Lung (tissue), 12 donors: ENCODE results near the gene RING1. TPM values are rescaled to one million over a fixed set of nuclear protein-coding genes. Genes with fewer than 3 reads are reported as not detected.

ENCODE experiments used
- ATAC-seq: fragments of 200-7000 bp; cut with Tn5 transposase; one replicate; pipeline ENCODE4 v1.9.1; 2020; ENCODE audit warnings: moderate number of reproducible peaks; ENCODE audit not compliant: insufficient read depth, low FRiP score
- DNase-seq, 3 donors: peaks; one replicate each; pipeline ENCODE4 v3.0.0-alpha.2; 2013 to 2017
- H3K27ac ChIP-seq, 2 donors: one replicate each; pipeline ENCODE4 v1.5.1; 2013; ENCODE audit warnings: mild to moderate bottlenecking in 2 of 2, moderate library complexity in 2 of 2, control low read depth in 1 of 2, inconsistent platforms in 1 of 2, low read depth in 1 of 2, low read length in 1 of 2
- H3K27me3 ChIP-seq, 3 donors: one replicate each; pipeline ENCODE4 v1.5.1; 2013; ENCODE audit warnings: low read length in 2 of 3; ENCODE audit not compliant: control insufficient read depth in 3 of 3, insufficient read depth in 3 of 3
- H3K36me3 ChIP-seq, 4 donors: one replicate each; pipeline ENCODE4 v1.5.1; 2013; ENCODE audit warnings: low read length in 4 of 4, mild to moderate bottlenecking in 1 of 4, moderate library complexity in 1 of 4; ENCODE audit not compliant: control insufficient read depth in 4 of 4, insufficient read depth in 4 of 4
- H3K4me1 ChIP-seq, 5 donors: one replicate each; pipeline ENCODE4 v1.5.1; 2013; ENCODE audit warnings: low read length in 5 of 5, mild to moderate bottlenecking in 2 of 5, moderate library complexity in 1 of 5; ENCODE audit not compliant: control insufficient read depth in 5 of 5, insufficient read depth in 5 of 5
- H3K4me3 ChIP-seq: one replicate; pipeline ENCODE4 v1.5.1; 2013; ENCODE audit warnings: mild to moderate bottlenecking, control low read depth, moderate library complexity
- H3K9ac ChIP-seq, 2 donors: one replicate each; pipeline ENCODE4 v1.5.1; 2013; ENCODE audit warnings: low read length in 2 of 2, control low read depth in 1 of 2; ENCODE audit not compliant: insufficient read depth in 1 of 2
- H3K9me3 ChIP-seq, 4 donors: one replicate each; pipeline ENCODE4 v1.5.1; 2013; ENCODE audit warnings: low read length in 3 of 4, mild to moderate bottlenecking in 1 of 4, moderate library complexity in 1 of 4; ENCODE audit not compliant: control insufficient read depth in 4 of 4, insufficient read depth in 3 of 4
- whole genome bisulfite sequencing, 2 donors: extraction: QIAGEN DNeasy Blood & Tissue Kit; methylation state at CpG; one replicate each; pipeline ENCODE4 v1.1.7; 2013; 5-methylcytosine and 5-hydroxymethylcytosine counted together
- polyA plus RNA-seq, 2 donors: library from polyadenylated mRNA; stranded (reverse); fragments of 200-250 nt; gene quantifications; one replicate each; pipeline ENCODE4 v1.2.1, GENCODE V29; 2013
- total RNA-seq, 2 donors: library from RNA; depleted of rRNA in 1 of 2; stranded (reverse); fragments of >200 nt in 1 of 2; gene quantifications; one replicate each; pipeline ENCODE4 v1.2.1, GENCODE V29; 2014 to 2021
- TF ChIP-seq, protein P1 (sequence below): IDR thresholded peaks from 2 replicates; pipeline ENCODE4 v1.5.1; 2012; ENCODE audit warnings: mild to moderate bottlenecking; ENCODE audit errors: control extremely low read depth, extremely low read depth
- donor health status: control.
- donor health status: control.
- donor health status: Bipolar disorder and iron deficiency.
- donor health status: healthy.
- donor health status: DM: yes; HTN: yes; CAD: no.

The RING1 gene
- total and polyA plus RNA-seq, 4 donors = 30.0 to 46.6 (median 38.9) TPM

DNA sequence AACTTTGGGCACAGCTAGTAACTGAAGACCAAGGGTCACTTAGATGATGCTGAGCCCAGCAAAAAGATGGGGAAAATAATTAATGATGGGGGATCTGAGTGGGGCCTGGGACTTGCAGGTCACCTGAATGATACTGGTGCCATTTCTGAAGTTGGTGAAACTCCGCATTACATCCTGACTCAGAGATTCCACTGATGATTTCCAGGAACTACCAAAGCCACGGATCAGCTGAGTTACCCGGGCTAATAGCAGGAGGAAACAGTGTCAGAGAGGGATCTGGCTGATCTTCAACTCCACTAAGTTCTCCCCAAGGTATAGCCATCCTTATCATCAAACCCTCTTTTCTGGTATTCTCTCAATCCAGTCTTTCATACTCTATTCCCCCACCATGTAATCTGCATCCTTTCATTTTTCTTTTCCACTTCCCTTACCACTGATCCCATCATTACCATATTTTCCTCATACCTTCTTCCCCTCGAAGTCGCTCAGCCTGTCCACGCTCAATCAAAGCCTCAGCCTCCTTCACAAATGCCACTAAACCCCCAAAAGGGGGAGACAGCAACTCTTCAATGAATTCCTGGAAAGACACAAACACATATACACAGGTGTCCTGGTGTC, 43.2 kb downstream of the RING1 start:
- Histone ChIP-seq H3K9me3 (no peaks in the 10 kb centered on the region), H3K27me3 (no peaks in the 10 kb centered on the region), H3K36me3 (peaks cover 0 to 16% (median 8%) of the 10 kb centered on the region in 4 donors), H3K4me3 (no peak overlapping the region), H3K27ac (no peak overlapping the region), H3K4me1 (peaks cover 3 to 23% (median 6%) of the 10 kb centered on the region in 5 donors), H3K9ac (no peak overlapping the region)
- WGBS, 2 donors = 85 to 88% methylated on average over 6 of the region's 6 CpGs
- ATAC-seq (no peak), DNase-seq (no peak)
- TF ChIP-seq, protein P1, sequence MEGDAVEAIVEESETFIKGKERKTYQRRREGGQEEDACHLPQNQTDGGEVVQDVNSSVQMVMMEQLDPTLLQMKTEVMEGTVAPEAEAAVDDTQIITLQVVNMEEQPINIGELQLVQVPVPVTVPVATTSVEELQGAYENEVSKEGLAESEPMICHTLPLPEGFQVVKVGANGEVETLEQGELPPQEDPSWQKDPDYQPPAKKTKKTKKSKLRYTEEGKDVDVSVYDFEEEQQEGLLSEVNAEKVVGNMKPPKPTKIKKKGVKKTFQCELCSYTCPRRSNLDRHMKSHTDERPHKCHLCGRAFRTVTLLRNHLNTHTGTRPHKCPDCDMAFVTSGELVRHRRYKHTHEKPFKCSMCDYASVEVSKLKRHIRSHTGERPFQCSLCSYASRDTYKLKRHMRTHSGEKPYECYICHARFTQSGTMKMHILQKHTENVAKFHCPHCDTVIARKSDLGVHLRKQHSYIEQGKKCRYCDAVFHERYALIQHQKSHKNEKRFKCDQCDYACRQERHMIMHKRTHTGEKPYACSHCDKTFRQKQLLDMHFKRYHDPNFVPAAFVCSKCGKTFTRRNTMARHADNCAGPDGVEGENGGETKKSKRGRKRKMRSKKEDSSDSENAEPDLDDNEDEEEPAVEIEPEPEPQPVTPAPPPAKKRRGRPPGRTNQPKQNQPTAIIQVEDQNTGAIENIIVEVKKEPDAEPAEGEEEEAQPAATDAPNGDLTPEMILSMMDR = no peak

DNA sequence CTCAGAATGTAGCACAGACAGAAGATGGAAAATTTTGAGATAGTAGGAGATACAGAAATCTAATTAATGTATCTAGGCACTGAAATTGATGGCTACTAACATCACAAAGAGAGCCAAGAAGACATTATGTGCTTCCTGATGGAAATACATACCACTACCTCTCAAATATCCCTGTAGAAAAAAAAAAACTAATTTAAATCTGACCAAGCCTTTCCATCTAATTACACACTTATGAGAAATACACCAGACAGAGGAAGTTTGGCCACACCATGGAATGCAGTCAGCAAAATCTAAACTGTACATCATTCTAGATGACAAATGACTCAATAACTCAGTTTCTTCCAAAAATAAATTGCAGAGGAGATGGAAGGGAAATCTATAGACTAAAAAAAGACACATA, 44.5 kb downstream of the RING1 start:
- DNase-seq (no peak), ATAC-seq (no peak)
- peaks cover 0 to 19% (median 9%) of the 10 kb centered on the region in 4 donors for H3K36me3 ChIP-seq
- H3K27me3 ChIP-seq = no peaks in the 10 kb centered on the region
- H3K4me3 ChIP-seq = no peak overlapping the region
- H3K9ac ChIP-seq = no peak overlapping the region
- no peaks in the 10 kb centered on the region for H3K9me3 ChIP-seq
- no peak overlapping the region for H3K27ac ChIP-seq
- TF ChIP-seq, protein P1 = no peak
- peaks cover 3 to 22% (median 6%) of the 10 kb centered on the region in 5 donors for H3K4me1 ChIP-seq

GRCh38 chr6:33254591-33254990, 46.3 kb downstream of the RING1 start:
- Histone ChIP-seq H3K4me1 (peaks cover 0 to 10% (median 5%) of the 10 kb centered on the region in 5 donors), H3K27ac (no peak overlapping the region), H3K9ac (no peak overlapping the region), H3K27me3 (no peaks in the 10 kb centered on the region), H3K9me3 (no peaks in the 10 kb centered on the region), H3K4me3 (no peak overlapping the region), H3K36me3 (peaks cover 0 to 19% (median 9%) of the 10 kb centered on the region in 4 donors)
- DNase-seq (no peak), ATAC-seq (no peak)
- TF ChIP-seq, protein P1 = no peak
- 91 to 93% methylated on average over 4 of the region's 4 CpGs for WGBS, 2 donors

- Histone ChIP-seq H3K36me3 (peaks cover 3 to 24% (median 15%) of the 10 kb centered on the region in 4 donors), H3K4me1 (no peaks in the 10 kb centered on the region), H3K9me3 (no peaks in the 10 kb centered on the region), H3K27ac (no peak overlapping the region), H3K9ac (no peak overlapping the region), H3K27me3 (no peaks in the 10 kb centered on the region), H3K4me3 (no peak overlapping the region)
- TF ChIP-seq, protein P1 = no peak
- ATAC-seq (no peak), DNase-seq (no peak)
- 74 to 84% methylated on average over 5 of the region's 5 CpGs for WGBS, 2 donors
Observed at GRCh38 chr6:33259032-33259431, 50.7 kb downstream of the RING1 start.
